PC-9 (cell line): ENCODE measurements around the gene PPP2R5C. TPM values are rescaled to one million over a fixed set of nuclear protein-coding genes. Genes with fewer than 3 reads are reported as not detected.

Source experiments
- BruUV-seq: library from RNA; stranded (reverse); fragments of 400-500 nt; replicated peaks from 2 replicates; lab custom pipeline; 2021; lab: Mats Ljungman, UMichigan
- CTCF ChIA-PET: fragments of 300-600 bp; sonication (Branson Sonifier 250); formaldehyde crosslinking; loops from one replicate; lab custom pipeline; 2022; ENCODE audit warnings: antibody characterized with exemption; lab: Charles Lee
- POLR2A ChIA-PET: fragments of 300-600 bp; sonication (Branson Sonifier 250); formaldehyde crosslinking; loops from one replicate; lab custom pipeline; 2022; ENCODE audit warnings: antibody characterized with exemption; ENCODE audit not compliant: unreplicated experiment; lab: Charles Lee
- DNase-seq, 2 experiments: peaks; one replicate each; pipeline versions ENCODE4 v3.0.0 to v3.0.0-alpha.2; 2015 to 2022; ENCODE audit warnings: mixed read lengths in 1 of 2
- H2AFZ ChIP-seq: fragments of 200-600 bp; sonication (generic); 2 replicates; pipeline ENCODE4 v1.8.1; 2017; ENCODE audit warnings: antibody characterized with exemption
- H3F3A ChIP-seq: fragments of 200-600 bp; sonication (generic); 2 replicates; pipeline ENCODE4 v1.8.1; 2017; ENCODE audit warnings: antibody characterized with exemption, mild to moderate bottlenecking, low read depth; ENCODE audit not compliant: insufficient read depth
- H3K27ac ChIP-seq: fragments of 200-600 bp; sonication (generic); 2 replicates; pipeline ENCODE4 v1.6.1; 2016; ENCODE audit warnings: mixed run types
- H3K27me3 ChIP-seq: fragments of 200-600 bp; sonication (generic); 2 replicates; pipeline ENCODE4 v1.6.1; 2016; ENCODE audit warnings: low read depth, mixed run types; ENCODE audit not compliant: insufficient read depth
- H3K36me3 ChIP-seq: fragments of 200-600 bp; sonication (generic); 2 replicates; pipeline ENCODE4 v1.6.1; 2016; ENCODE audit warnings: low read depth, mixed run types
- H3K4me1 ChIP-seq: fragments of 200-600 bp; sonication (generic); replicated peaks from 2 replicates; pipeline ENCODE4 v1.6.1; 2016; ENCODE audit warnings: mixed run types; ENCODE audit not compliant: insufficient read depth
- H3K4me2 ChIP-seq: fragments of 200-600 bp; sonication (generic); 2 replicates; pipeline ENCODE4 v1.6.1; 2017; ENCODE audit warnings: mixed run types
- H3K4me3 ChIP-seq: fragments of 200-600 bp; sonication (generic); 2 replicates; pipeline ENCODE4 v1.6.1; 2016; ENCODE audit warnings: mixed run types
- H3K79me2 ChIP-seq: fragments of 200-600 bp; sonication (generic); 2 replicates; pipeline ENCODE4 v1.6.1; 2017; ENCODE audit warnings: low read depth, mixed run types
- H3K9me2 ChIP-seq: fragments of 200-600 bp; sonication (generic); 2 replicates; pipeline ENCODE4 v1.8.1; 2017; ENCODE audit warnings: mild to moderate bottlenecking; ENCODE audit not compliant: insufficient read depth
- H3K9me3 ChIP-seq: fragments of 200-600 bp; sonication (generic); 2 replicates; pipeline ENCODE4 v1.8.1; 2016; ENCODE audit warnings: low read depth; ENCODE audit not compliant: insufficient read depth
- H4K20me1 ChIP-seq: fragments of 200-600 bp; sonication (generic); 2 replicates; pipeline ENCODE4 v1.8.1; 2017; ENCODE audit not compliant: insufficient read depth
- EZH2 ChIP-seq: fragments of 200-600 bp; sonication (generic); IDR thresholded peaks from 2 replicates; pipeline ENCODE4 v1.8.0; 2017; ENCODE audit warnings: antibody characterized with exemption, low read depth
- intact Hi-C: fragments of 100-400 bp; cut with micrococcal nuclease; formaldehyde crosslinking; loops from one replicate; pipeline ENCODE4 v1.10.0; 2022; ENCODE audit not compliant: unreplicated experiment
- total RNA-seq: library from RNA; stranded (reverse); gene quantifications from 2 replicates; pipeline ENCODE4 v1.2.3, GENCODE V29; 2021
- TF ChIP-seq, protein P1 (sequence below): fragments of 200-600 bp; sonication (generic); conservative IDR thresholded peaks from 2 replicates; pipeline ENCODE4 v1.6.1; 2017; ENCODE audit warnings: mixed run types, antibody characterized with exemption, mild to moderate bottlenecking, moderate library complexity

The PPP2R5C gene
- total RNA-seq, 1 experiment from 2014 or later: 401 TPM

DNA sequence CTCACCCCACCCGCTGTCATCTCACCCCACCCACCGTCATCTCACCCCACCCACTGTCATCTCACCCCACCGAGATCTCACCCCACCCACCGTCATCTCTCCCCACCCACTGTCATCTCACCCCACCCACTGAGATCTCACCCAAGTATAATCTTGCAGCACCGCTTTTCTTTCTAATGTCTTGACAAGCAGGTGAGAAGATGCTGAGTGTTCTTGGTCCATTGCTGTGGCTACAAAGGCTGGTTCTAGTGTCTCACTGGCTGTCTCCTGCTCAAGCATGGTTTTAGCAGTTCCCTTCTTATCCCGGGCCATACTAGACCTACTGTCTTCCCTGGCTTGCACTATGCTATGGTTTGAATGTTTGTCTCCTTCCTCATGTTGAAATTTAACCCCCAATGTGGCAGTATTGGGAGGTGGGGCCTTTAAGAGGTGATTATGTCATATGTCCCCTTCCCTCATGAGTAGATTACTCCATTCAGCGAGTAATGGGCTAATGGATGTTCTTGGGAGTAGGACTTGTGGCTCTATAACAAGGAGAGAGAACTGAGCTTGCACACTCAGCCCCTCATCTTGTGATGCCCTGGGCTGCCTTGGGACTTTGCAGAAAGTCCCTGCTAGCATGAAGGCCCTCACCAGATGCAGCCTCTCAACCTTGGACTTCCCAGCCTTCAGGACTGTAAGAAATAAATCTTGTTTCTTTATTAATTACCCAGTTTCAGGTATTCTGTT, 47.7 kb upstream of the PPP2R5C start:
- Histone ChIP-seq H3K4me3 (no peak overlapping the region), H3K9me3 (peaks cover 5% of the 10 kb centered on the region; the same call in 1 of the 2 replicates), H3K9me2 (no peaks in the 10 kb centered on the region), H3K4me2 (no peak overlapping the region), H3K36me3 (no peaks in the 10 kb centered on the region), H2AFZ (no peak overlapping the region), H3F3A (peaks cover 23% of the 10 kb centered on the region; the same call in 1 of the 2 replicates), H3K27ac (no peak overlapping the region), H4K20me1 (no peaks in the 10 kb centered on the region), H3K79me2 (no peaks in the 10 kb centered on the region), H3K27me3 (no peaks in the 10 kb centered on the region), H3K4me1 (peaks cover 25% of the 10 kb centered on the region)
- ChIA-PET CTCF (no interaction called here), POLR2A (no interaction called here)
- DNase-seq: no peak
- BruUV-seq: no TSS peak
- intact Hi-C loops: no loop called here
- TF ChIP-seq, protein P1, sequence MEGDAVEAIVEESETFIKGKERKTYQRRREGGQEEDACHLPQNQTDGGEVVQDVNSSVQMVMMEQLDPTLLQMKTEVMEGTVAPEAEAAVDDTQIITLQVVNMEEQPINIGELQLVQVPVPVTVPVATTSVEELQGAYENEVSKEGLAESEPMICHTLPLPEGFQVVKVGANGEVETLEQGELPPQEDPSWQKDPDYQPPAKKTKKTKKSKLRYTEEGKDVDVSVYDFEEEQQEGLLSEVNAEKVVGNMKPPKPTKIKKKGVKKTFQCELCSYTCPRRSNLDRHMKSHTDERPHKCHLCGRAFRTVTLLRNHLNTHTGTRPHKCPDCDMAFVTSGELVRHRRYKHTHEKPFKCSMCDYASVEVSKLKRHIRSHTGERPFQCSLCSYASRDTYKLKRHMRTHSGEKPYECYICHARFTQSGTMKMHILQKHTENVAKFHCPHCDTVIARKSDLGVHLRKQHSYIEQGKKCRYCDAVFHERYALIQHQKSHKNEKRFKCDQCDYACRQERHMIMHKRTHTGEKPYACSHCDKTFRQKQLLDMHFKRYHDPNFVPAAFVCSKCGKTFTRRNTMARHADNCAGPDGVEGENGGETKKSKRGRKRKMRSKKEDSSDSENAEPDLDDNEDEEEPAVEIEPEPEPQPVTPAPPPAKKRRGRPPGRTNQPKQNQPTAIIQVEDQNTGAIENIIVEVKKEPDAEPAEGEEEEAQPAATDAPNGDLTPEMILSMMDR: no peak
- no peak for TF ChIP-seq EZH2

DNA sequence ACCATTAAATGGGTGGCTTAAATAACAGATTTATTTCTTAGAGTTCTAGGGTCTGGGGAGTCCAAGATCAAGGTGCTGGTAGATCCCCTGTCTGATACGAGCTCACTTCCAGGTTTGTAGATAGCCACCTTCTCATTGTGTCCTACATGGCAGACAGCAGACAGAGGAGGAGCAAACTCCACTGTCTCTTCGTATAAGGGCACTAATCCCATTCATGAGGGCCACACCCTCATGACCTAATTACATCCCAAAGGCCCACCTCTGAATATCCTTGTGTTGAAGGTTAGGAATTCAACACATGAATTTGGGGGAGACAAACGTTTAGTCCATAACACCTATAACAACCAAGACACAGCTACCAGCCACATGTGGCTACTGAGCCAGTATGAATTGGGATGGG, 47.1 kb upstream of the PPP2R5C start:
- POLR2A ChIA-PET: no interaction called here
- CTCF ChIA-PET: no interaction called here

DNA sequence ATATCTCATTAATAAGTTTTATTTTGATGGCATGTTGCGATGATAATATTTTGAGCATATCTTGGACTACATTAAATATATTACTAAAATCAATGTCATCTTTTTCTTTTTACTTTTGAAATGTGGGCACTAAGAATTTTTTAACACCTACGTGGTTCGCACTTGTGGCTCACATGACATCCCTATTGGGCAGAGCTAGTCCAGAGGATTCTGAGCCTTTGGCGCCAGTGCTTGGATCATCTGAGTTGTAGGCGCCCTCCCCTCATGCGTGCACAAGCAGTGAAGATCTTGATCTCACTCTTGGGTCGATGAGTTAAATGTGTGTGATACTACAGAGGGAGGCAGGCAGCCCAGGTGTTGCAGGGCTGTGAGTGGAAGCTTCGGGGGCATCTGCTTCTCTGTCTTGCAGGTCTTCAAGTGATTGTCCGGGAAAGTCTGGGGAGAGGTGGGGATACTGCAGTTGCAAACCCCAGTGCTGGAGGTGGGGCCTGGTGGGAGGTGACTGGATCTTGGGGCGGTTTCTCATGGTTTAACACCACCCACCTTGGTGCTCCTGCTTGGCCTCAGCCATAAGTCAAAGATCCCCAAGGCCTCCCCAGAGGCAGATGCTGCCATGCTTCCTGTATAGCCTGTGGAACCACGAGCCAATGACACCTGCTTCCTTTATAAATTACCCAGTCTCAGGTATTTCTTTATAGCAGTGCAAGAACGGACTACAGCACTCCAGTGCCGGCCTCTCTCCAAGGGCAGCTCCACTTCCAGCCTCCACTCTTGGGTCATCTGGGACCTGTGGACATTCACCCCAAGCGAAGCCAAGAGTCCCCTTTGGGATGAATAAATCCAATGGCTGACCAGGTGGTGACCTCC, 46.1 kb upstream of the PPP2R5C start:
- no peak for DNase-seq
- Histone ChIP-seq H4K20me1 (no peaks in the 10 kb centered on the region), H3K27ac (no peak overlapping the region), H3K36me3 (no peaks in the 10 kb centered on the region), H3K4me1 (peaks cover 18% of the 10 kb centered on the region), H2AFZ (no peak overlapping the region), H3K27me3 (no peaks in the 10 kb centered on the region), H3F3A (peaks cover 12% of the 10 kb centered on the region; the same call in 1 of the 2 replicates), H3K79me2 (no peaks in the 10 kb centered on the region), H3K4me3 (no peak overlapping the region), H3K4me2 (no peak overlapping the region), H3K9me3 (peaks cover 5% of the 10 kb centered on the region; the same call in 1 of the 2 replicates), H3K9me2 (no peaks in the 10 kb centered on the region)
- no TSS peak for BruUV-seq
- intact Hi-C loops: no loop called here
- ChIA-PET POLR2A (no interaction called here), CTCF (no interaction called here)
- no peak for TF ChIP-seq EZH2
- TF ChIP-seq, protein P1: no peak

More for the DNA sequence above, 47.1 kb upstream of the PPP2R5C start:
- Histone ChIP-seq H3K27ac (no peak overlapping the region), H3K27me3 (no peaks in the 10 kb centered on the region), H3K9me2 (no peaks in the 10 kb centered on the region), H3F3A (peaks cover 22% of the 10 kb centered on the region; the same call in 1 of the 2 replicates), H3K4me2 (no peak overlapping the region), H3K4me3 (no peak overlapping the region), H3K9me3 (peaks cover 5% of the 10 kb centered on the region; the same call in 1 of the 2 replicates), H3K4me1 (peaks cover 25% of the 10 kb centered on the region), H2AFZ (no peak overlapping the region), H3K79me2 (no peaks in the 10 kb centered on the region), H4K20me1 (no peaks in the 10 kb centered on the region), H3K36me3 (no peaks in the 10 kb centered on the region)
- intact Hi-C loops: no loop called here
- DNase-seq: no peak
- no TSS peak for BruUV-seq
- TF ChIP-seq, protein P1: no peak
- TF ChIP-seq EZH2: no peak
